CD1c-positive myeloid dendritic cell (primary cell): Measurements from ENCODE around the gene NFE2L1.
A peak's percentile ranks its signal among the peaks of the same experiment; 100 is the strongest.

ENCODE experiments used
- DNase-seq: peaks from one replicate; pipeline ENCODE4 v3.0.0-alpha.2; 2016; ENCODE audit errors: extremely low spot score

NFE2L1 gene

GRCh38 chr17:48107137-48108055, 59.2 kb downstream of the NFE2L1 start, which contains the start of gene SNX11:
Gene SNX11 (plus strand): TSS chr17:48107766. CDS start chr17:48112044, 4,278 bp downstream.
- DNase-seq: peak; percentile 92

GRCh38 chr17:48110761-48111160, 62.6 kb downstream of the NFE2L1 start:
- no peak for DNase-seq
